IMR-90 (cell line): ENCODE results near the gene LRRC31. TPM values are rescaled to one million over a fixed set of nuclear protein-coding genes. Genes with fewer than 3 reads are reported as not detected.

Source experiments
- ATAC-seq: fragments of 200-7000 bp; cut with Tn5 transposase; 2 replicates; pipeline ENCODE4 v1.9.1; 2020; ENCODE audit warnings: low read depth, mild to moderate bottlenecking, moderate library complexity
- BruUV-seq: library from RNA; stranded (reverse); fragments of 400-500 nt; replicated peaks from 2 replicates; lab custom pipeline; 2021; lab: Mats Ljungman, UMichigan
- CTCF ChIA-PET: fragments of 300-600 bp; formaldehyde crosslinking; extraction: SDS; loops from one replicate; lab custom pipeline; 2021; ENCODE audit warnings: antibody characterized with exemption; lab: Yijun Ruan, JAX
- POLR2A ChIA-PET: fragments of 300-600 bp; sonication (Branson Sonifier 250); formaldehyde crosslinking; loops from one replicate; lab custom pipeline; 2022; ENCODE audit warnings: antibody characterized with exemption; ENCODE audit not compliant: unreplicated experiment; lab: Charles Lee
- DNase-seq: peaks from one replicate; pipeline ENCODE4 v3.0.0; 2013
- H2AFZ ChIP-seq: replicated peaks from 2 replicates; pipeline ENCODE3; 2013; ENCODE audit warnings: low read length, mild to moderate bottlenecking; ENCODE audit not compliant: poor library complexity
- H2AK5ac ChIP-seq: 2 replicates; pipeline ENCODE4 v1.6.1; 2013; ENCODE audit warnings: low read depth, low read length, inconsistent platforms
- H2AK9ac ChIP-seq: replicated peaks from 2 replicates; pipeline ENCODE3; 2013; ENCODE audit warnings: mild to moderate bottlenecking, low read depth, low read length, moderate library complexity; ENCODE audit not compliant: poor library complexity
- H2BK120ac ChIP-seq: 2 replicates; pipeline ENCODE4 v1.6.1; 2013; ENCODE audit warnings: low read depth, low read length, inconsistent platforms
- H2BK15ac ChIP-seq: 3 replicates; pipeline ENCODE4 v1.6.1; 2013; ENCODE audit warnings: low read depth, low read length, inconsistent platforms
- H2BK20ac ChIP-seq: 2 replicates; pipeline ENCODE4 v1.6.1; 2013; ENCODE audit warnings: low read depth, mild to moderate bottlenecking, inconsistent platforms, low read length, moderate library complexity
- H2BK5ac ChIP-seq: 2 replicates; pipeline ENCODE4 v1.6.1; 2013; ENCODE audit warnings: mild to moderate bottlenecking, low read depth, low read length, inconsistent platforms; ENCODE audit not compliant: poor library complexity, severe bottlenecking
- H3K14ac ChIP-seq: replicated peaks from 2 replicates; pipeline ENCODE4 v1.6.1; 2013; ENCODE audit warnings: low read depth, low read length, inconsistent platforms
- H3K18ac ChIP-seq: 2 replicates; pipeline ENCODE4 v1.6.1; 2013; ENCODE audit warnings: low read depth, low read length, control low read depth
- H3K23ac ChIP-seq: 2 replicates; pipeline ENCODE4 v1.6.1; 2013; ENCODE audit warnings: low read depth, low read length, inconsistent platforms
- H3K27ac ChIP-seq: 2 replicates; pipeline ENCODE4 v1.5.1; 2013; ENCODE audit warnings: mild to moderate bottlenecking, control low read depth, low read length; ENCODE audit not compliant: insufficient read depth
- H3K27me3 ChIP-seq: 2 replicates; pipeline ENCODE4 v1.6.1; 2013; ENCODE audit warnings: low read length; ENCODE audit not compliant: control insufficient read depth, insufficient read depth
- H3K36me3 ChIP-seq: 2 replicates; pipeline ENCODE4 v1.6.1; 2013; ENCODE audit warnings: low read length, mixed read lengths; ENCODE audit not compliant: control insufficient read depth, insufficient read depth
- H3K4ac ChIP-seq: 2 replicates; pipeline ENCODE4 v1.6.1; 2013; ENCODE audit warnings: low read depth, low read length, inconsistent platforms
- H3K4me1 ChIP-seq: 2 replicates; pipeline ENCODE4 v1.6.1; 2013; ENCODE audit warnings: low read length, mixed read lengths; ENCODE audit not compliant: control insufficient read depth, insufficient read depth
- H3K4me2 ChIP-seq: 2 replicates; pipeline ENCODE4 v1.6.1; 2013; ENCODE audit warnings: low read depth, mild to moderate bottlenecking, control low read depth, low read length, moderate library complexity
- H3K4me3 ChIP-seq: 2 replicates; pipeline ENCODE4 v1.5.1; 2013; ENCODE audit warnings: low read depth, mild to moderate bottlenecking, control low read depth, low read length, moderate library complexity; ENCODE audit not compliant: insufficient read depth
- H3K56ac ChIP-seq: 2 replicates; pipeline ENCODE4 v1.6.1; 2013; ENCODE audit warnings: low read length, inconsistent platforms; ENCODE audit not compliant: insufficient read depth; ENCODE audit errors: extremely low read depth
- H3K79me1 ChIP-seq, 2 experiments: 2 replicates each; pipeline ENCODE4 v1.6.1; 2013; ENCODE audit warnings: low read length in 2 of 2, inconsistent platforms in 1 of 2, low read depth in 1 of 2
- H3K9ac ChIP-seq: 2 replicates; pipeline ENCODE4 v1.6.1; 2013; ENCODE audit warnings: low read depth, low read length, control low read depth
- H3K9me1 ChIP-seq: 2 replicates; pipeline ENCODE4 v1.6.1; 2013; ENCODE audit warnings: low read length, inconsistent platforms; ENCODE audit not compliant: insufficient read depth
- H3K9me3 ChIP-seq: 2 replicates; pipeline ENCODE4 v1.6.1; 2013; ENCODE audit warnings: low read length; ENCODE audit not compliant: control insufficient read depth, insufficient read depth
- H4K20me1 ChIP-seq: 2 replicates; pipeline ENCODE4 v1.6.1; 2013; ENCODE audit warnings: low read length, inconsistent platforms; ENCODE audit not compliant: insufficient read depth
- H4K5ac ChIP-seq: 2 replicates; pipeline ENCODE4 v1.6.1; 2013; ENCODE audit warnings: mild to moderate bottlenecking, low read depth, low read length, control low read depth
- H4K8ac ChIP-seq, 2 experiments: 2 replicates each; pipeline ENCODE4 v1.6.1; 2013; ENCODE audit warnings: low read depth in 2 of 2, low read length in 2 of 2, control low read depth in 1 of 2, inconsistent platforms in 1 of 2
- H4K91ac ChIP-seq: 2 replicates; pipeline ENCODE4 v1.6.1; 2013; ENCODE audit warnings: low read depth, low read length, inconsistent platforms; ENCODE audit not compliant: insufficient read depth
- BHLHE40 ChIP-seq: fragments of 150-350 bp; IDR thresholded peaks from 2 replicates; pipeline ENCODE4 v1.6.1; 2016; ENCODE audit warnings: mild to moderate bottlenecking, low read depth, low read length
- CEBPB ChIP-seq: IDR thresholded peaks from 2 replicates; pipeline ENCODE4 v1.6.1; 2012; ENCODE audit warnings: low read depth, low read length, improper control_type of control experiment
- CHD1 ChIP-seq: IDR thresholded peaks from 2 replicates; pipeline ENCODE4 v1.6.1; 2012; ENCODE audit warnings: low read depth, low read length, improper control_type of control experiment
- FOS ChIP-seq: fragments of 150-350 bp; IDR thresholded peaks from 2 replicates; pipeline ENCODE4 v1.6.1; 2016; ENCODE audit warnings: low read depth, low read length
- MAFK ChIP-seq: IDR thresholded peaks from 2 replicates; pipeline ENCODE4 v1.6.1; 2012; ENCODE audit warnings: low read depth, low read length, improper control_type of control experiment
- MAZ ChIP-seq: IDR thresholded peaks from 2 replicates; pipeline ENCODE4 v1.6.1; 2012; ENCODE audit warnings: low read depth, mild to moderate bottlenecking, low read length, improper control_type of control experiment, moderate library complexity, borderline replicate concordance
- MXI1 ChIP-seq: IDR thresholded peaks from 2 replicates; pipeline ENCODE4 v1.6.1; 2012; ENCODE audit warnings: low read depth, mild to moderate bottlenecking, low read length, moderate library complexity, borderline replicate concordance
- NFE2L2 ChIP-seq: fragments of 150-350 bp; IDR thresholded peaks from 2 replicates; pipeline ENCODE4 v1.6.1; 2016; ENCODE audit warnings: low read depth, mild to moderate bottlenecking, low read length
- POLR2A ChIP-seq: IDR thresholded peaks from 2 replicates; pipeline ENCODE4 v1.6.1; 2012; ENCODE audit warnings: mild to moderate bottlenecking, low read depth, low read length
- RAD21 ChIP-seq: IDR thresholded peaks from 2 replicates; pipeline ENCODE4 v1.6.1; 2012; ENCODE audit warnings: low read length, improper control_type of control experiment
- RCOR1 ChIP-seq: IDR thresholded peaks from 2 replicates; pipeline ENCODE4 v1.6.1; 2012; ENCODE audit warnings: mild to moderate bottlenecking, low read length, improper control_type of control experiment; ENCODE audit not compliant: insufficient replicate concordance
- RFX5 ChIP-seq: IDR thresholded peaks from 2 replicates; pipeline ENCODE4 v1.8.0; 2012; ENCODE audit warnings: low read depth, mild to moderate bottlenecking, low read length, moderate library complexity
- SMC3 ChIP-seq: fragments of 150-350 bp; IDR thresholded peaks from 2 replicates; pipeline ENCODE4 v1.6.1; 2016; ENCODE audit warnings: low read depth, mild to moderate bottlenecking, antibody characterized with exemption, low read length, moderate library complexity
- WGBS, 2 experiments: methylation state at CpG; one replicate each; pipeline versions ENCODE4 v1.1.5 to v1.1.7; 2013; ENCODE audit warnings: missing lambda C conversion rate in 2 of 2; ENCODE audit not compliant: insufficient read length in 1 of 2; ENCODE audit errors: extremely low coverage in 2 of 2; 5-methylcytosine and 5-hydroxymethylcytosine counted together
- dilution Hi-C: fragments of 300-500 bp; cut with HindIII; formaldehyde crosslinking; loops from one replicate; pipeline ENCODE4 v1.14.3; 2018; ENCODE audit warnings: low sequenced_read_pairs; ENCODE audit not compliant: unreplicated experiment
- in situ Hi-C: fragments of 300-500 bp; cut with MboI; formaldehyde crosslinking; loops from 3 replicates; pipeline ENCODE4 v1.14.3; 2019; ENCODE audit warnings: low sequenced_read_pairs, inconsistent platforms, mixed read lengths
- intact Hi-C: fragments of 100-400 bp; cut with micrococcal nuclease; formaldehyde crosslinking; loops from 2 replicates; pipeline ENCODE4 v1.10.0; 2022
- polyA plus RNA-seq, 3 experiments: library from polyadenylated mRNA; depleted of rRNA; stranded (reverse); fragments of >200 nt; gene quantifications; 2 replicates each; pipeline ENCODE4 v1.2.3, GENCODE V29; 2012; ENCODE audit warnings: low replicate concordance in 1 of 3
- total RNA-seq: library from RNA; depleted of rRNA; stranded (reverse); fragments of >200 nt; gene quantifications from 2 replicates; pipeline ENCODE4 v1.2.3, GENCODE V29; 2012
- TF ChIP-seq, protein P1 (sequence below): fragments of 150-350 bp; IDR thresholded peaks from 2 replicates; pipeline ENCODE4 v1.6.1; 2017; ENCODE audit warnings: mild to moderate bottlenecking, antibody characterized with exemption, low read length, low read depth
- TF ChIP-seq, protein P2 (sequence below): fragments of 150-350 bp; IDR thresholded peaks from 2 replicates; pipeline ENCODE4 v1.6.1; 2016; ENCODE audit warnings: low read depth, mild to moderate bottlenecking, low read length, moderate library complexity, borderline replicate concordance
- TF ChIP-seq, protein P3 (sequence below): conservative IDR thresholded peaks from 2 replicates; pipeline ENCODE4 v1.5.1; 2012; ENCODE audit warnings: mild to moderate bottlenecking, low read depth, low read length, improper control_type of control experiment

Gene LRRC31
- total and polyA plus RNA-seq, 2 of the 4 experiments (the other 2 are of a cell fraction), result not detected

DNA sequence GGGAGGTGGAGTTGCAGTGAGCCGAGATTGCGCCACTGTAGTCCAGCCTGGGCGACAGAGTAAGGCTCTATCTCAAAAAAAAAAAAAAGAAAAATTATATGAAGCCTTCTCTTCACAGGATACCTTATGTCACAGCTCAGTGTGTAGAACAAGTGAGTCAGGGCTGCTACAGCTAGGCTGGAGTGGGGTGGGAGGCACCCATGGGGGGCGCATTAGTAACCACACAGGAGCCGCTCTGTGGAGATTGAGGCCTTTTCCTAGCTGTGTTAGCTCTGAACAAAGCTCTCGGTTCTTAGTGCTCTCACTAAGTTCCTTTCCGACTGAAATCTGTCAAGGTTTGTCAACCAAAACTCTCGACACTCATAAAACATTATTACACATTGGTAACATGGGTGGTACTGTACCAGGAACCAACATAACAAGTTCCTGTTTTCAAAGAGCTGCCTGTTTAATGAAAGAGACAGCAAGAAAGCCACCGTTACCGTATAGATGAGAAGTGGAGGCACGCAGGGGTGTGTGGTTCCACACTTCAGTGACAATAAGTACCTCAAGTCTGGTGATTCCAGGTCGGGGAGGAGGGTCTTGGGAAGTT is 4.5 kb downstream of the LRRC31 start:
- H3K36me3 ChIP-seq, result no peaks in the 10 kb centered on the region
- H2BK15ac ChIP-seq, result no peak overlapping the region
- no peaks in the 10 kb centered on the region for H3K4me1 ChIP-seq
- H3K56ac ChIP-seq, result no peak overlapping the region
- H2BK20ac ChIP-seq, result no peak overlapping the region
- peaks cover 4% of the 10 kb centered on the region for H3K27me3 ChIP-seq
- no peak overlapping the region for H3K27ac ChIP-seq
- H3K9me1 ChIP-seq, result no peaks in the 10 kb centered on the region
- 87% methylated on average over 3 of the region's 12 CpGs; no CpG with 5 or more reads in 1 of the 2 experiments for WGBS, 2 experiments
- in situ Hi-C loops, result loop anchor here (10.0 kb wide), 1 partner anchor 190 kb away; no protein-coding TSS in a partner anchor
- H4K20me1 ChIP-seq, result no peaks in the 10 kb centered on the region
- no peak overlapping the region for H3K4me3 ChIP-seq
- no peaks in the 10 kb centered on the region for H3K79me1 ChIP-seq
- ChIA-PET POLR2A (no interaction called here), CTCF (no interaction called here)
- H3K9me3 ChIP-seq, result no peaks in the 10 kb centered on the region
- no peak overlapping the region for H2AK5ac ChIP-seq
- no peak overlapping the region for H2BK5ac ChIP-seq
- no peak overlapping the region for H2AFZ ChIP-seq
- no peak for ATAC-seq
- no peak for TF ChIP-seq RCOR1
- TF ChIP-seq BHLHE40, result no peak
- TF ChIP-seq, protein P1, sequence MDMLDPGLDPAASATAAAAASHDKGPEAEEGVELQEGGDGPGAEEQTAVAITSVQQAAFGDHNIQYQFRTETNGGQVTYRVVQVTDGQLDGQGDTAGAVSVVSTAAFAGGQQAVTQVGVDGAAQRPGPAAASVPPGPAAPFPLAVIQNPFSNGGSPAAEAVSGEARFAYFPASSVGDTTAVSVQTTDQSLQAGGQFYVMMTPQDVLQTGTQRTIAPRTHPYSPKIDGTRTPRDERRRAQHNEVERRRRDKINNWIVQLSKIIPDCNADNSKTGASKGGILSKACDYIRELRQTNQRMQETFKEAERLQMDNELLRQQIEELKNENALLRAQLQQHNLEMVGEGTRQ, result no peak
- TF ChIP-seq CEBPB, result no peak
- no peak for TF ChIP-seq MAFK
- no peak for TF ChIP-seq MXI1
- no peak for TF ChIP-seq SMC3
- TF ChIP-seq FOS, result no peak
- no peak for TF ChIP-seq MAZ
- no peak for TF ChIP-seq POLR2A
- TF ChIP-seq RAD21, result no peak
- TF ChIP-seq, protein P2, sequence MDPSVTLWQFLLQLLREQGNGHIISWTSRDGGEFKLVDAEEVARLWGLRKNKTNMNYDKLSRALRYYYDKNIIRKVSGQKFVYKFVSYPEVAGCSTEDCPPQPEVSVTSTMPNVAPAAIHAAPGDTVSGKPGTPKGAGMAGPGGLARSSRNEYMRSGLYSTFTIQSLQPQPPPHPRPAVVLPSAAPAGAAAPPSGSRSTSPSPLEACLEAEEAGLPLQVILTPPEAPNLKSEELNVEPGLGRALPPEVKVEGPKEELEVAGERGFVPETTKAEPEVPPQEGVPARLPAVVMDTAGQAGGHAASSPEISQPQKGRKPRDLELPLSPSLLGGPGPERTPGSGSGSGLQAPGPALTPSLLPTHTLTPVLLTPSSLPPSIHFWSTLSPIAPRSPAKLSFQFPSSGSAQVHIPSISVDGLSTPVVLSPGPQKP, result no peak
- no peak for TF ChIP-seq NFE2L2
- no peak for TF ChIP-seq CHD1
- TF ChIP-seq RFX5, result no peak
- TF ChIP-seq, protein P3, sequence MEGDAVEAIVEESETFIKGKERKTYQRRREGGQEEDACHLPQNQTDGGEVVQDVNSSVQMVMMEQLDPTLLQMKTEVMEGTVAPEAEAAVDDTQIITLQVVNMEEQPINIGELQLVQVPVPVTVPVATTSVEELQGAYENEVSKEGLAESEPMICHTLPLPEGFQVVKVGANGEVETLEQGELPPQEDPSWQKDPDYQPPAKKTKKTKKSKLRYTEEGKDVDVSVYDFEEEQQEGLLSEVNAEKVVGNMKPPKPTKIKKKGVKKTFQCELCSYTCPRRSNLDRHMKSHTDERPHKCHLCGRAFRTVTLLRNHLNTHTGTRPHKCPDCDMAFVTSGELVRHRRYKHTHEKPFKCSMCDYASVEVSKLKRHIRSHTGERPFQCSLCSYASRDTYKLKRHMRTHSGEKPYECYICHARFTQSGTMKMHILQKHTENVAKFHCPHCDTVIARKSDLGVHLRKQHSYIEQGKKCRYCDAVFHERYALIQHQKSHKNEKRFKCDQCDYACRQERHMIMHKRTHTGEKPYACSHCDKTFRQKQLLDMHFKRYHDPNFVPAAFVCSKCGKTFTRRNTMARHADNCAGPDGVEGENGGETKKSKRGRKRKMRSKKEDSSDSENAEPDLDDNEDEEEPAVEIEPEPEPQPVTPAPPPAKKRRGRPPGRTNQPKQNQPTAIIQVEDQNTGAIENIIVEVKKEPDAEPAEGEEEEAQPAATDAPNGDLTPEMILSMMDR, result no peak
- H2BK120ac ChIP-seq, result no peak overlapping the region
- no peak overlapping the region for H2AK9ac ChIP-seq
- H4K8ac ChIP-seq, result no peak overlapping the region
- DNase-seq, result no peak
- no peak overlapping the region for H3K23ac ChIP-seq
- no peak overlapping the region for H4K5ac ChIP-seq
- no peak overlapping the region for H3K9ac ChIP-seq
- dilution Hi-C loops, result no loop called here
- H4K91ac ChIP-seq, result no peak overlapping the region
- intact Hi-C loops, result loop anchor here (10.0 kb wide), 1 partner anchor 230 kb away; no protein-coding TSS in a partner anchor
- H3K18ac ChIP-seq, result no peak overlapping the region
- BruUV-seq, result no TSS peak
- H3K14ac ChIP-seq, result no peak overlapping the region
- H3K4me2 ChIP-seq, result no peak overlapping the region
- no peak overlapping the region for H3K4ac ChIP-seq
